ENCODE results near the gene CIBAR2. TPM values are rescaled to one million over a fixed set of nuclear protein-coding genes. Genes with fewer than 3 reads are reported as not detected.
"Not testable (repeated sequence)": the region's sequence is repeated elsewhere in the genome, so short reads cannot be mapped to it uniquely, and the experiment has no call there.

Gene CIBAR2
- total RNA-seq, 1 donor from 2014 or later: not detected

GRCh38 chr16:85057212-85057889 lies 54.9 kb downstream of the CIBAR2 start:
- peaks cover 44% of the 10 kb centered on the region for H3K4me1 Mint-ChIP-seq (ENCODE audit: low read depth, unreplicated experiment)
- peaks cover 6% of the 10 kb centered on the region for H3K27me3 Mint-ChIP-seq (ENCODE audit: unreplicated experiment)

DNA sequence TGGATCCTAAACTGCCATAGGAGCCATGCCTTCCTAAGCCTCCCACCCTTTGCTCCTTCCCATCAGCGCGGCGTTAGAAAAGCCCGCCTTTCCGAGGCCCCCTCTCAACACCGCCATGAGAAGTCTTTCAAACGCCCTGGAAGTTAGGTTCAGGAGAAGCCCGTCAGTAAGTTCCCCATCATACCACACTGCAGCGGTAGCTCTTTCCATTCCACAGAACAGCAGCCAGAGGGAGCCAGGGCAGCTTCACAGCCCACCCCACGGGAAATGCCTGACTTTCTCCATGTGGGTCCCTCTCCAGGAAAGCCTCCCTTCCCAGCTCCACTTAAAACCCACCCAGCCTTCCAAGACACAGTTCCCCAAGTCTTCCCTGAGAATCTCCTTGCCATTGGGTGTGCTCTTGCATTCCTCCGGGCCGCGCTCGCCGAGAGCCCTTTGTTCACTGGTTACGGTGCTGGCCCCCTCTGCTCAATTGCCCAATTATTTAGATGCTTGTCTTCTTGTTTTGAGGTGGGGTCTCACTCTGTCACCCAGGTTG lies 56.0 kb downstream of the CIBAR2 start:
- Mint-ChIP-seq H3K4me1 (ENCODE audit: low read depth, unreplicated experiment) (peaks cover 37% of the 10 kb centered on the region), H3K36me3 (ENCODE audit: unreplicated experiment) (no peaks in the 10 kb centered on the region), H3K9me3 (ENCODE audit: unreplicated experiment) (no peaks in the 10 kb centered on the region), H3K27me3 (ENCODE audit: unreplicated experiment) (peaks cover 4% of the 10 kb centered on the region), H3K27ac (ENCODE audit: unreplicated experiment) (no peak overlapping the region), H3K4me3 (ENCODE audit: unreplicated experiment) (no peak overlapping the region)
- TF ChIP-seq CTCF (IDR thresholded peaks at IDR 0.05; ENCODE audit: partially characterized antibody, unreplicated experiment): no peak
- DNase-seq: peak; percentile 44

More at GRCh38 chr16:85057212-85057889, 54.9 kb downstream of the CIBAR2 start:
- Mint-ChIP-seq H3K9me3 (ENCODE audit: unreplicated experiment) (no peaks in the 10 kb centered on the region), H3K36me3 (ENCODE audit: unreplicated experiment) (no peaks in the 10 kb centered on the region), H3K27ac (ENCODE audit: unreplicated experiment) (peak overlapping the region; percentile 86), H3K4me3 (ENCODE audit: unreplicated experiment) (peak overlapping the region; percentile 71)
- no peak for DNase-seq
- peak; percentile 22 for TF ChIP-seq CTCF (IDR thresholded peaks at IDR 0.05; ENCODE audit: partially characterized antibody, unreplicated experiment)

DNA sequence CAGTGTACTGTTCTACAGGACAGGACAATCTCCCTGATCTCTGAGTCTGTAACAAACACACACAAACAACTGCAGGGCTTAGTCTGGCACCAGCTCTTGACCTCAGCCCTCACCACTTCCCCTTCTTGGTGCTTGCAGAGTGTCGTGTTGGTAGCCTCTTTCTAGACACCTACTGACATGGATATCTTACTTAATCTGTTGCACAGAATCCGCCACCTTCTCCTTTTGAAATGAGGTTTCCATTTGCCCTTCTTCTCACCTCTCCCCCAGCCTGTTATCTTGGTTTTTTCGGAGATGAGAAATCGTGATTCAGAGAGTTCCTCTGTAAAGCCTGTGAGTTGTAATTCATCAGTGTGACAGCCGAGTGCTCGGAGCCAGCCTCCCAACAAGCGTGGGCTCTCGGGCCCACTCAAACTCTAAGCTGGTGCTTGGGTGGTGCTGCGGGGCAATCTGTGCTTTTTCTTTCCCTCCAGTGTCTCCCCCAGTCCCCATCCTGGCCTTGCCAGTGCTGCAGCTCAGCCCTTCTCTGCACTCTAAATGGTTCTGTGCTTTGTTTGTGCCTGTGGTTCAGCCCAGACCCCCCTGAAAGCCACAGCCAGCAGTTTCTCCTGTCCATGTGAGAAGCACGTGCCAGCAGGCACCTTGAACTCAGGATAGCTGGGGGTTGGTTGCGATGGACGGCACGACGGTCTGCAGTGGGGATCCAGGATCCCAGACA lies 56.6 kb downstream of the CIBAR2 start:
- no peaks in the 10 kb centered on the region for H3K9me3 Mint-ChIP-seq (ENCODE audit: unreplicated experiment)
- H3K36me3 Mint-ChIP-seq (ENCODE audit: unreplicated experiment): no peaks in the 10 kb centered on the region
- DNase-seq: no peak
- peaks cover 37% of the 10 kb centered on the region for H3K4me1 Mint-ChIP-seq (ENCODE audit: low read depth, unreplicated experiment)
- H3K27me3 Mint-ChIP-seq (ENCODE audit: unreplicated experiment): peaks cover 4% of the 10 kb centered on the region
- no peak for TF ChIP-seq CTCF (IDR thresholded peaks at IDR 0.05; ENCODE audit: partially characterized antibody, unreplicated experiment)
- peak overlapping the region; percentile 49 for H3K4me3 Mint-ChIP-seq (ENCODE audit: unreplicated experiment)
- no peak overlapping the region for H3K27ac Mint-ChIP-seq (ENCODE audit: unreplicated experiment)

DNA sequence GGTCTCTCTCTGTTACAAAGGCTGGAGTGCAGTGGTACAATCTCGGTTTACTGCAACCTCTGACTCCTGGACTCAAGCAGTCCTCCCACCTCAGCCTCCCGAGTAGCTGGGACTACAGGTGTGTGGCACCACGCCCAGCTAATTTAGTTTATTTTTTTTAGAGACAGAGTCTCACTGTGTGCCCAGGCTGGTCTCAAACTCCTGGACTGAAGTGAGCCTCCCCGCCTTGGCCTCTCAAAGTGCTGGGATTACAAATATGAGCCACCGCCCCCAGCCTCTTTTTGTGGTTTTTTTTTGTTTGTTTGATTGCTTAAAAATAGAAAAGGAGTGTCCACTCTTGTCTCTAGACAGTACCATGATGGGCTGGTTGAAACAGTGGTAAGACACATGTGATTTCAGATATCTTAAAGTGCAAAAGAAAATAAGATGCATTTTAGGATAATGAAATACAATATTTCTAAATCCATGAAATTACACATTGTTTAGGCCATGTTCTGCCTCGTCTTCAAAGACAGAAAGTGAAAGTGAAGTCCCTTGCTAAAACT lies 57.3 kb downstream of the CIBAR2 start:
- peaks cover 6% of the 10 kb centered on the region for H3K27me3 Mint-ChIP-seq (ENCODE audit: unreplicated experiment)
- no peaks in the 10 kb centered on the region for H3K36me3 Mint-ChIP-seq (ENCODE audit: unreplicated experiment)
- H3K9me3 Mint-ChIP-seq (ENCODE audit: unreplicated experiment): no peaks in the 10 kb centered on the region
- no peak for TF ChIP-seq CTCF (IDR thresholded peaks at IDR 0.05; ENCODE audit: partially characterized antibody, unreplicated experiment)
- H3K4me1 Mint-ChIP-seq (ENCODE audit: low read depth, unreplicated experiment): peaks cover 37% of the 10 kb centered on the region
- no peak overlapping the region for H3K27ac Mint-ChIP-seq (ENCODE audit: unreplicated experiment)
- DNase-seq: no peak
- H3K4me3 Mint-ChIP-seq (ENCODE audit: unreplicated experiment): no peak overlapping the region

DNA sequence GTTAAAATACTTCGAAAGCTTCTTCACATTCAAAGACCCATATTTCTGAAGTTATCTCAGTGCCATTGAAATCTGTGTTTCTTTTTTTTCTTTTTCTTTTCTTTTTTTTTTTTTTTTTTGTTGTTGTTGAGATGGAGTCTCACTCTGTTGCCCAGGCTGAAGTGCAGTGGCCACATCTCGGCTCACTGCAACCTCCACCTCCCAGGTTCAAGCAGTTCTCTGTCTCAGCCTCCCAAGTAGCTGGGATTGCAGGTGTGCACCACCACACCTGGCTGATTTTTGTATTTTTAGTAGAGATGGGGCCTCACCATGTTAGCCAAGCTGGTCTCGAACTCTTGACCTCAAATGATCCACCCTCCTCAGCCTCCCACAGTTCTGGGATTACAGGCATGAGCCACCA lies 58.0 kb downstream of the CIBAR2 start:
- not testable (repeated sequence) for H3K27me3 Mint-ChIP-seq (ENCODE audit: unreplicated experiment); H3K4me3 Mint-ChIP-seq (ENCODE audit: unreplicated experiment); H3K36me3 Mint-ChIP-seq (ENCODE audit: unreplicated experiment); H3K27ac Mint-ChIP-seq (ENCODE audit: unreplicated experiment); H3K9me3 Mint-ChIP-seq (ENCODE audit: unreplicated experiment); DNase-seq
- peaks cover 35% of the 10 kb centered on the region for H3K4me1 Mint-ChIP-seq (ENCODE audit: low read depth, unreplicated experiment)
